T-helper 2 cell treated with Interferon-gamma antibody and Interleukin-4, amounts not matched to agents 100 ng/mL and 5 ng/mL, for 36 hours (primary cell): ENCODE results near the gene COL15A1. TPM values are rescaled to one million over a fixed set of nuclear protein-coding genes. Genes with fewer than 3 reads are reported as not detected.

Experiments used
- intact Hi-C: fragments of 100-400 bp; cut with micrococcal nuclease; formaldehyde crosslinking; loops from one replicate; pipeline ENCODE4 v1.15.1; 2023
- total RNA-seq: library from RNA; stranded (reverse); gene quantifications from 2 replicates; pipeline ENCODE4 v1.2.3, GENCODE V29; 2022

COL15A1 gene
- total RNA-seq, 1 donor from 2014 or later: 0.20 TPM

- intact Hi-C loops: no loop called here
Observed at GRCh38 chr9:99073985-99074901, 130.5 kb downstream of the COL15A1 start.

- intact Hi-C loops: no loop called here
Observed at GRCh38 chr9:99074902-99075245, 131.2 kb downstream of the COL15A1 start.

GRCh38 chr9:99075246-99075912 is 131.7 kb downstream of the COL15A1 start:
- intact Hi-C loops: no loop called here

- intact Hi-C loops: loop anchor here (1.0 kb wide), 1 partner anchor 18 kb away; no protein-coding TSS in a partner anchor
Observed at GRCh38 chr9:99076030-99076429, 132.3 kb downstream of the COL15A1 start.

- intact Hi-C loops: loop anchor here (1.0 kb wide), 1 partner anchor 18 kb away; no protein-coding TSS in a partner anchor
Observed at GRCh38 chr9:99076483-99077171, 132.9 kb downstream of the COL15A1 start.

GRCh38 chr9:99078717-99079116 is 135.0 kb downstream of the COL15A1 start:
- intact Hi-C loops: no loop called here

GRCh38 chr9:99079542-99079941 is 135.8 kb downstream of the COL15A1 start:
- intact Hi-C loops: no loop called here

GRCh38 chr9:99083051-99083450 is 139.3 kb downstream of the COL15A1 start:
- intact Hi-C loops: no loop called here

GRCh38 chr9:99085949-99086948 is 142.5 kb downstream of the COL15A1 start:
- intact Hi-C loops: no loop called here

- intact Hi-C loops: no loop called here
Observed at GRCh38 chr9:99087462-99087861, 143.8 kb downstream of the COL15A1 start.

- intact Hi-C loops: no loop called here
Observed at GRCh38 chr9:99090336-99091130, 146.8 kb downstream of the COL15A1 start.

- intact Hi-C loops: loop anchor here (1.0 kb wide), 2 partner anchors 11 to 36 kb away; no protein-coding TSS in a partner anchor
Observed at GRCh38 chr9:99092643-99093491, 149.2 kb downstream of the COL15A1 start.

- intact Hi-C loops: loop anchor here (1.0 kb wide), 2 partner anchors 11 to 36 kb away; no protein-coding TSS in a partner anchor
Observed at GRCh38 chr9:99093492-99093791, 149.7 kb downstream of the COL15A1 start.

GRCh38 chr9:99095565-99095964 is 151.9 kb downstream of the COL15A1 start:
- intact Hi-C loops: no loop called here

- intact Hi-C loops: no loop called here
Observed at GRCh38 chr9:99096409-99096808, 152.7 kb downstream of the COL15A1 start.

GRCh38 chr9:99099806-99100585 is 156.3 kb downstream of the COL15A1 start:
- intact Hi-C loops: loop anchor here (5.0 kb wide), 2 partner anchors 722 to 843 kb away; partner anchors contain the start of genes NR4A3 and TBC1D2

- intact Hi-C loops: loop anchor here (5.0 kb wide), 2 partner anchors 721 to 844 kb away; partner anchors contain the start of genes NR4A3 and TBC1D2
Observed at GRCh38 chr9:99101271-99101670, 157.6 kb downstream of the COL15A1 start.

- intact Hi-C loops: loop anchor here (5.0 kb wide), 2 partner anchors 720 to 845 kb away; partner anchors contain the start of genes NR4A3 and TBC1D2
Observed at GRCh38 chr9:99101812-99102211, 158.1 kb downstream of the COL15A1 start.
